Neural progenitor cell (in vitro differentiated cells): Measurements from ENCODE around the gene MSGN1. TPM values are rescaled to one million over a fixed set of nuclear protein-coding genes. Genes with fewer than 3 reads are reported as not detected.

Experiments
- DNase-seq: peaks from one replicate; pipeline ENCODE4 v3.0.0-alpha.2; 2016; ENCODE audit warnings: low spot score
- H2AFZ ChIP-seq: fragments of 200-600 bp; sonication (generic); replicated peaks from 2 replicates; pipeline ENCODE4 v1.6.1; 2016; ENCODE audit warnings: antibody characterized with exemption
- H3F3A ChIP-seq: fragments of 200-600 bp; sonication (generic); 2 replicates; pipeline ENCODE4 v1.6.1; 2016; ENCODE audit warnings: antibody characterized with exemption, low read depth
- H3K27ac ChIP-seq: fragments of 200-600 bp; sonication (generic); 2 replicates; pipeline ENCODE4 v1.5.1; 2016; ENCODE audit warnings: mild to moderate bottlenecking
- H3K27me3 ChIP-seq: fragments of 200-600 bp; sonication (generic); 2 replicates; pipeline ENCODE4 v1.6.1; 2016; ENCODE audit warnings: mild to moderate bottlenecking, moderate library complexity
- H3K36me3 ChIP-seq: fragments of 200-600 bp; sonication (generic); 2 replicates; pipeline ENCODE4 v1.5.1; 2016
- H3K4me1 ChIP-seq: fragments of 200-600 bp; sonication (generic); 2 replicates; pipeline ENCODE4 v1.6.1; 2016; ENCODE audit warnings: mixed run types
- H3K4me2 ChIP-seq: fragments of 200-600 bp; sonication (generic); 2 replicates; pipeline ENCODE4 v1.6.1; 2016
- H3K4me3 ChIP-seq: fragments of 200-600 bp; sonication (generic); 2 replicates; pipeline ENCODE4 v1.5.1; 2016
- H3K79me2 ChIP-seq: fragments of 200-600 bp; sonication (generic); 2 replicates; pipeline ENCODE4 v1.6.1; 2016; ENCODE audit warnings: low read depth
- H3K9ac ChIP-seq: fragments of 200-600 bp; sonication (generic); 2 replicates; pipeline ENCODE4 v1.6.1; 2016
- H3K9me3 ChIP-seq: fragments of 200-600 bp; sonication (generic); 2 replicates; pipeline ENCODE4 v1.5.1; 2016; ENCODE audit warnings: low read depth
- H4K20me1 ChIP-seq: fragments of 200-600 bp; sonication (generic); 2 replicates; pipeline ENCODE4 v1.6.1; 2016; ENCODE audit warnings: low read depth
- H3K27ac Mint-ChIP-seq: 3 replicates; pipeline ENCODE4 v1.8.0; 2021; ENCODE audit warnings: mixed read lengths
- H3K27me3 Mint-ChIP-seq: 2 replicates; pipeline ENCODE4 v1.8.0; 2022; ENCODE audit warnings: low read depth, mild to moderate bottlenecking, inconsistent platforms, moderate library complexity, mixed read lengths; ENCODE audit not compliant: insufficient read depth
- H3K36me3 Mint-ChIP-seq: 3 replicates; pipeline ENCODE4 v1.8.0; 2021; ENCODE audit warnings: mixed read lengths
- H3K4me1 Mint-ChIP-seq: 3 replicates; pipeline ENCODE4 v1.8.0; 2021; ENCODE audit warnings: mixed read lengths
- H3K4me3 Mint-ChIP-seq: 3 replicates; pipeline ENCODE4 v1.8.0; 2021; ENCODE audit warnings: mild to moderate bottlenecking, moderate library complexity, mixed read lengths
- H3K9me3 Mint-ChIP-seq: 3 replicates; pipeline ENCODE4 v1.8.0; 2020; ENCODE audit warnings: mixed read lengths
- EZH2 ChIP-seq: fragments of 200-600 bp; sonication (generic); IDR thresholded peaks from 2 replicates; pipeline ENCODE4 v1.6.1; 2017; ENCODE audit warnings: antibody characterized with exemption, mild to moderate bottlenecking, moderate library complexity
- EZH2phosphoT487 ChIP-seq: fragments of 200-600 bp; sonication (generic); IDR thresholded peaks from 2 replicates; pipeline ENCODE4 v1.6.1; 2017; ENCODE audit warnings: antibody characterized with exemption
- total RNA-seq: library from RNA; depleted of rRNA; stranded (reverse); fragments of >200 nt; gene quantifications from 2 replicates; pipeline ENCODE4 v1.2.3, GENCODE V29; 2015; ENCODE audit warnings: low replicate concordance
- TF ChIP-seq, protein P1 (sequence below): fragments of 200-600 bp; sonication (generic); IDR thresholded peaks from 2 replicates; pipeline ENCODE4 v1.5.1; 2017; ENCODE audit warnings: antibody characterized with exemption, mild to moderate bottlenecking

MSGN1 gene
- total RNA-seq, 1 donor from 2014 or later, result not detected

DNA sequence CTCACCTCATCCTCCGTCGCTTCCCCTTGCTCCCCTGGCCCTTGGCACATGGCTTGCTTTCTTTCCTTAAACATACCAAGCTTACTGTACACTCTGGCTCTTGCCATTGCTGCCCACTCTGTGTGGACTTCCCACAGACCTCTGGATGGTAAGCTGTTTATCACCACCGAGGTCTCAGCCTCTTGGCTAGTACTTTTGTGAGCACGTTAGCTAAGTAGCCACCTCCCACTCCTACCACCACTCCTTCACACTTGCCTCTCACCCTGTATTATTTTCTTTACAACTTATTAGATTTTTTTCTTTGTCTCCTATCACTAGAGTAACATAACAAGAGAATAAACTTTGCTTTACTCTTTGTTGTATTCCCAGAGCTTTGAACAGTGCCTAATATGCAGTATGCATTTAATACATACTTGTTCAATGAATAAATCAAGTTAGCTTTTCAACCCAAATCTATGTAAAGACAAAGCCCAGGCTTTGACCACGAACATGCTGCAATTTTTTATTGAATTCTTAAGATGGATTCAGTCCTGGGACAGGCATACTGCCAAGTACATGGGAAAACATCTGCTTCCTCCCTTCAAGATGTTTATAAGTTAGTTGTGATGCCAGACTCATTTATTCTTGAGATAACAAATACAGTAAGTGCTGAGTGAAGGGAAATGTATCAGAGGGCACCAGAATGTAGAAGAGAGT is 25.0 kb upstream of the MSGN1 start:
- Mint-ChIP-seq H3K27ac (no peak overlapping the region), H3K4me3 (no peak overlapping the region)

DNA sequence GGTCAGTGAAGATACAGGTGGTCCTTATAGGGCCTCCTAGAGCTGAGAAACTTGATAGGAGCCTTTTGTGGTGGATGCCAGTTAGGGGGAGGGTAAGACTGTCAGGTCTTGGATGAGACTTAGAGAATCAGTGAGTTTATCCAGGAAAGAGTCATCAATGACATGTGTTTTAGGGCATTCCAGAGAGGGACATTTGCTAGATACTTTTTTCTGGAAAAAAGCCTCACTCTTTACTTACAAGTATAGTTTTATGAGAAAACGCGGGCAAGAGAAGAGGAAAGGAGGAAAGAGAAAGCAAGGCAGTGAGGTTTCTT is 24.5 kb upstream of the MSGN1 start:
- no peak overlapping the region for H3K4me3 ChIP-seq
- no peak overlapping the region for H3K4me2 ChIP-seq
- TF ChIP-seq, protein P1, sequence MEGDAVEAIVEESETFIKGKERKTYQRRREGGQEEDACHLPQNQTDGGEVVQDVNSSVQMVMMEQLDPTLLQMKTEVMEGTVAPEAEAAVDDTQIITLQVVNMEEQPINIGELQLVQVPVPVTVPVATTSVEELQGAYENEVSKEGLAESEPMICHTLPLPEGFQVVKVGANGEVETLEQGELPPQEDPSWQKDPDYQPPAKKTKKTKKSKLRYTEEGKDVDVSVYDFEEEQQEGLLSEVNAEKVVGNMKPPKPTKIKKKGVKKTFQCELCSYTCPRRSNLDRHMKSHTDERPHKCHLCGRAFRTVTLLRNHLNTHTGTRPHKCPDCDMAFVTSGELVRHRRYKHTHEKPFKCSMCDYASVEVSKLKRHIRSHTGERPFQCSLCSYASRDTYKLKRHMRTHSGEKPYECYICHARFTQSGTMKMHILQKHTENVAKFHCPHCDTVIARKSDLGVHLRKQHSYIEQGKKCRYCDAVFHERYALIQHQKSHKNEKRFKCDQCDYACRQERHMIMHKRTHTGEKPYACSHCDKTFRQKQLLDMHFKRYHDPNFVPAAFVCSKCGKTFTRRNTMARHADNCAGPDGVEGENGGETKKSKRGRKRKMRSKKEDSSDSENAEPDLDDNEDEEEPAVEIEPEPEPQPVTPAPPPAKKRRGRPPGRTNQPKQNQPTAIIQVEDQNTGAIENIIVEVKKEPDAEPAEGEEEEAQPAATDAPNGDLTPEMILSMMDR, result no peak
- TF ChIP-seq EZH2phosphoT487 (no peak), EZH2 (no peak)
- Mint-ChIP-seq H3K27ac (no peak overlapping the region), H3K4me1 (peaks cover 17% of the 10 kb centered on the region), H3K9me3 (no peaks in the 10 kb centered on the region), H3K27me3 (peaks cover 2% of the 10 kb centered on the region), H3K36me3 (no peaks in the 10 kb centered on the region), H3K4me3 (no peak overlapping the region)
- H3K79me2 ChIP-seq, result no peaks in the 10 kb centered on the region
- no peak overlapping the region for H3K9ac ChIP-seq
- no peaks in the 10 kb centered on the region for H3K4me1 ChIP-seq
- no peak for DNase-seq
- H3K27ac ChIP-seq, result no peak overlapping the region
- H2AFZ ChIP-seq, result no peak overlapping the region
- H3F3A ChIP-seq, result no peaks in the 10 kb centered on the region
- no peaks in the 10 kb centered on the region for H4K20me1 ChIP-seq
- H3K27me3 ChIP-seq, result no peaks in the 10 kb centered on the region
- H3K9me3 ChIP-seq, result no peaks in the 10 kb centered on the region
- H3K36me3 ChIP-seq, result no peaks in the 10 kb centered on the region

More for the DNA sequence above, 25.0 kb upstream of the MSGN1 start:
- Histone ChIP-seq H3K9ac (no peak overlapping the region), H3F3A (no peaks in the 10 kb centered on the region), H3K27me3 (no peaks in the 10 kb centered on the region), H3K9me3 (no peaks in the 10 kb centered on the region), H4K20me1 (no peaks in the 10 kb centered on the region), H3K27ac (no peak overlapping the region), H3K79me2 (no peaks in the 10 kb centered on the region), H3K4me1 (no peaks in the 10 kb centered on the region), H2AFZ (no peak overlapping the region), H3K4me2 (no peak overlapping the region), H3K4me3 (no peak overlapping the region), H3K36me3 (no peaks in the 10 kb centered on the region)
- peaks cover 2% of the 10 kb centered on the region for H3K27me3 Mint-ChIP-seq
- peaks cover 17% of the 10 kb centered on the region for H3K4me1 Mint-ChIP-seq
- TF ChIP-seq, protein P1, result no peak
- TF ChIP-seq EZH2 (no peak), EZH2phosphoT487 (no peak)
- no peaks in the 10 kb centered on the region for H3K36me3 Mint-ChIP-seq
- no peak for DNase-seq
- H3K9me3 Mint-ChIP-seq, result no peaks in the 10 kb centered on the region

DNA sequence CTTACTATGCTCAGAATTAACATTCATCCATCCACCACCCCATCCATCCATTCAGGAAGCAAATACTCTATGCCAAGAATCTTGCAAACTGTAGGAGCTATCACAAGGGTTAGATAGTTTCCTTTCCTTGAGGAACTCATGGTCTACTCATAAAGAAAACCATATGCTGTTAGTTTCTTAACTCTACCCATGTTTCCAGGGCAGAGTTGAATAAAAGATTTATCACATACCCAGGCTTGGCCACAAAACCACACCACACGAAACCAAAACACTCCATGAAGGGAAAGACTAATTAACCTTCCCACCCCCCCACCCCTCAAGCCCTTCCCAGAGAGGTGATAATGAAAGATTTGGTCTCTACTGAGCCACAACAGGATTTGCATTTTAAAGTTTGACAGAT is 23.7 kb upstream of the MSGN1 start:
- Mint-ChIP-seq H3K4me1 (peaks cover 17% of the 10 kb centered on the region), H3K27ac (no peak overlapping the region), H3K4me3 (no peak overlapping the region), H3K36me3 (no peaks in the 10 kb centered on the region), H3K27me3 (peaks cover 2% of the 10 kb centered on the region), H3K9me3 (no peaks in the 10 kb centered on the region)
- H3K9me3 ChIP-seq, result no peaks in the 10 kb centered on the region
- no peak overlapping the region for H3K9ac ChIP-seq
- DNase-seq, result no peak
- no peaks in the 10 kb centered on the region for H3F3A ChIP-seq
- no peak overlapping the region for H3K4me2 ChIP-seq
- no peak overlapping the region for H3K27ac ChIP-seq
- H3K79me2 ChIP-seq, result no peaks in the 10 kb centered on the region
- H3K4me3 ChIP-seq, result no peak overlapping the region
- H3K4me1 ChIP-seq, result no peaks in the 10 kb centered on the region
- no peaks in the 10 kb centered on the region for H4K20me1 ChIP-seq
- no peaks in the 10 kb centered on the region for H3K36me3 ChIP-seq
- H2AFZ ChIP-seq, result no peak overlapping the region
- TF ChIP-seq, protein P1, result no peak
- TF ChIP-seq EZH2phosphoT487 (no peak), EZH2 (no peak)
- no peaks in the 10 kb centered on the region for H3K27me3 ChIP-seq
